Stimulated activated CD8-positive, alpha-beta memory T cell treated with anti-CD3 and anti-CD28 coated beads, Interleukin-4, amount 100 ng/mL, for 24 hours (primary cell): ENCODE data around the gene AUH.

ENCODE experiments used
- DNase-seq: peaks from one replicate; pipeline ENCODE4 v3.0.0-alpha.2; 2020; ENCODE audit warnings: low read depth

Gene AUH

DNA sequence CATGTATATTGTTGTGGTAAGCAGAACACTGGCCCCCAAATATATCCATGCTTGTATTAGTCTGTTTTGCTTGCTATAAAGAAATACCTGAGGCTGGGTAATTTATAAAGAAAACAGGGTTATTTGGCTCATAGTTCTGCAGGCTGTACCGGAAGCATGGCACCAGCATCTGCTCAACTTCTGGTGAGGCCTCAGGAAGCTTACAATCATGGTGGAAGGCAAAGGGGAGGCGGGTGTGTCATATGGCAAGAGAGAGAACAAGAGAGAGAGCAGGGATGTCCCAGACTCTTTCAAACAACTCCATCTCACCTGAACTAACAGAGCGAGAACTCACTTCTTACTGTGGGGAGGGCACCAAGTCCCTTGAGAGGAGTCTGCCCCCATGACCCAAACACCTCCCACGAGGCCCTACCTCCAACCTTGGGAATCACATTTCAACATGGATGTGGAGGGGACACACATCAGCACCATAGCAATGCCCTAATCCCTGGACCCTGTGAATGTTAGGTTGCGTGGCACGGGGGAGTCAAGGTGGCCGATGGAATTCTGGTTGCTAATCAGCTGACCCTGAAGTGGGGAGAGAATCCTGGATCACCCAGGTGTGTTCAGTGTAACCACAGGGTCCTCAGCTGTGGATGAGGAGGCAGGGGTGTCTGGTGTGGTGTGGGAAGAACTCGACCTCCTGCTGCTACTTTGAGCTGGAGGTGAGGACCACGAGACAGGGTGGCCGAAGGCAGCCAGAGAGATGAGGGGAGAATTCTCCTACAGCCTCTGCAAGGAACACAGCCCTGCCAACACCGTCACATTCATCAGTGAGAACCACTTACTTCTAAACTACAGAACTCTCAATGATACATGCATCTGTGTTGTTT, 172.8 kb downstream of the AUH start:
- DNase-seq, result no peak

GRCh38 chr9:91187965-91188344, 173.8 kb downstream of the AUH start:
- no peak for DNase-seq

DNA sequence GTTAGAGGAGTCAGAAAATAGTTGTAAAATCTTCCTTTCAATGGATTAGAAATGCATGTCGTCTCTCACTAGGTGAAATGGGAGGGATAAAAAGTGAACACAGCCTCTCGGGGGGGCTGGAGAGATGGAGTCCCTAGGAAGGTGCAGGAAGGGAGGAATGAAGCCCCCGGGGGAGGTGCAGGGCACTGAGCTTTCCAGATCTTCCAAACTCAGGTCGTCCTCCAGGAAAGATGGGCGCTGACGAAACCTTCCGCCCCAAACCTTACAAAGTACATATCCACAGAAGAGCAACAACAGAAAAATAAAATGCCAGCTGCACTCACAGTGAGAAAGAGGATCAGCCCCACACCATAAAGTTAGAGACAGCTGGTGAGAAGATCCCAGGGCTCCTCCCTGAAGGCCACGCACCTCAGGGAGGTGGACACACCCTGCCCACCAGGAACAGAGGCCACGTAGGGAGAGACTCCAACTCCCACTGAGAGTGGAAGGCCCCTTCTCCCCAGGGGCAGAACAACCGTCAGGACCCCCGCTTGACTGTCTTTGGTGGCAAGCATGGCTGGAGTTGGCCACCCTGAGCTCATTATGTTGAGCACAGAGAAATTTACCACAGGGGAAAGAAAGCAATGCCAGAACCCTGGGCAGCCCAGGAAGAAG, 174.3 kb downstream of the AUH start:
- DNase-seq, result no peak

- no peak for DNase-seq
Observed at GRCh38 chr9:91186632-91187108, 175.0 kb downstream of the AUH start.

DNA sequence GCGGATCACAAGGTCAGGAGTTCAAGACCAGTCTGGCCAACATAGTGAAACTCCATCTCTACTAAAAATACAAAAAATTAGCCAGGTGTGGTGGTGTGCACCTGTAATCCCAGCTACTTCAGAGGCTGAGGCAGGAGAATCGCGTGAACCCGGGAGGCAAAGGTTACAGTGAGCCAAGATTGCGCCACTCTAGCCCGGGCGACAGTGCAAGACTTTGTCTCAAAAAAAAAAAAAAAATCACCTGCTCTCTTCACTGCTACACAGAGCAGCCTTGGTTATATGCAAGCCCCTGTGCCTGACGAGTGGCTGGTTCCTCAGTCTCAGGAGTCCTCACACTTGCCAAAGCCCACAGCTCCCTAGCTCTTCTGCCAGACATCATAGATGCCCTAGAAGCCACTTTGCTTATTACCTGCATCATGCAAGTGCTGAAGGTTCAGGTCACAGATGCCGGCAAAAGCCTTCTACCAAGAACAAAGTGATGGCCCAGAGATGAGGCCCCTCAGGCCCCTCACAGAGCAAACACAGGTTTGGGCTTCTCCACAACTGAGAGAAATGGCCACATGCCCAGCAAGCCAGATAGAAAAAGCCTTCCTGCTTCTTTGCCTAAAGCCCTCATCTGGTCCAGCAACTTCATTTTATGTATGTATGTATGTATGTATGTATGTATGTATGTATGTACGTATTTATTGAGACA, 176.4 kb downstream of the AUH start:
- DNase-seq, result no peak

- DNase-seq, result no peak
Observed at GRCh38 chr9:91182429-91183225, 179.1 kb downstream of the AUH start.

DNA sequence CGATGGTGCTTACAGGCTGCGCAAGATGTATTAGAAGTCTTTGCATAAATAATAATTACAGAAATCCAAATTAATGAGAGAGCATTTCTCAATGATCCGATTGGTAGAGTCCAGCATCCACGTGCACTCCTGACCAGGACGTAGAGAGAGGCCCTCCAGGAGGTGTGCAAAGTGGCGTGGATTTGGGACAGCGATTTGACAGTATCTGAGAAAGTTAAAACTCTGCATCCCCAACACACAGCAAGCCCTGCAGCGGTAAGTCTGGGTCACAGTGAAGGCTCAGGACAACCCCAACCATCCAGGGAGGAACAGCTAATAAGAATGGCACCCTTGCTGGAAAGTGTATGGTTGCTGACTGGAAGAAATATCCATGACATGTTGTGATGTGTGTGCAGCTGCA, 180.2 kb downstream of the AUH start:
- no peak for DNase-seq

DNA sequence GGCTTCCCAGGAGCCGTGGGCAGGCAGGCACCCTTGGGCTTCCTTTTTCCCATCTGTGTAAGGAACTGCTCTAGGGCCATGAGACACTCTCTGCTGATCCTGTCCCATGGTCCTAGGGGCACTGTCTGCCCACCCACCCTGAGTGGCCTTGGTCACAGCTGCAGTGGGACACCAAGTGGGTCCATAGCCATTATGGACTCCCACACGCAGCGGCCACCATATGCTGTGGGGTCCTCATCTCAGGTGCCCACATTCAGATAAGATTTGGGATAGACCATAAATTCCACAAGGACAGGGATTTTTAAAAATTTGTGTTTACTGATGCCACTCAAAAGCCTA, 180.8 kb downstream of the AUH start:
- DNase-seq, result no peak

- DNase-seq, result no peak
Observed at GRCh38 chr9:91180240-91180929, 181.3 kb downstream of the AUH start.

- no peak for DNase-seq
Observed at GRCh38 chr9:91179237-91180138, 182.2 kb downstream of the AUH start.

- DNase-seq, result no peak
Observed at GRCh38 chr9:91178281-91179236, 183.2 kb downstream of the AUH start.

GRCh38 chr9:91177661-91178280, 183.9 kb downstream of the AUH start:
- DNase-seq, result no peak

DNA sequence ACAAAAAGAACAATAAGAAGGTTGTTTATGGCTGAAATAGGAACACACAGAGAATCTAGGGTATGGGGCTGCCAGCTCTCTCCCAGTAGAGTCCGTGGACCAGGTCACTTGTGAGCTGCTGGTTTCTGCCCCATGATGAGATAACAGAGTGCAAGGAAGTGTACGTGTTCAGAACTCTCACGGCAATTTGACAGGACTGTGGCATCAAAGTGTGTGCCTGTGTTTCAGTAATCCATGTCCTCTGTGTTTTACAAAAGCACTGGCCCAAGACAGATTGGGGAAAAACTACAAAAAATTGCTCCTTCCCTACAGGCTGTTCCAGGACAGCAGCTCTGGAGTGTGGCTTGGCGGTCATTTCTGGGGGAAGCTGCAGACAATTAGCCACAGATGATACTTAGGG, 184.6 kb downstream of the AUH start:
- DNase-seq, result no peak

GRCh38 chr9:91176426-91176825, 185.3 kb downstream of the AUH start:
- no peak for DNase-seq

DNA sequence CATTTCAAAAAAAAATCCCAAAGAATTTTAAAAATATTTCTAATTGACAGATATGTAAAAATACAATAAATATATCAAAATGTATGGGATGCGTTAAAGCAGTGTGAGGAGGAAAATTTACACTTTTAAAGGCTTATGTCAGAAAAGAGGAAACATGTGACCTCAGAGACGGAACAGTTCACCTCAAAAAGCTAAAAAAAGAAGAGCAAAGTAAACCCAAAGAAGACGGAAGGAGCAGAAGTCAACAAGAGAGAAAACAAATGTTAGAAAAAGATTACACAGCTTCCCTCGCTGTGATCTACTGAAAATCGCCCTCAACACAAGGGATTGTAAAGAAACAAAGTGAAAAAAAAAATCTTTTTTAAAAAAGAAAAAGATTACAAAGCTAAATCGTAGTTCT, 186.9 kb downstream of the AUH start:
- DNase-seq, result no peak

- no peak for DNase-seq
Observed at GRCh38 chr9:91172329-91172728, 189.4 kb downstream of the AUH start.

DNA sequence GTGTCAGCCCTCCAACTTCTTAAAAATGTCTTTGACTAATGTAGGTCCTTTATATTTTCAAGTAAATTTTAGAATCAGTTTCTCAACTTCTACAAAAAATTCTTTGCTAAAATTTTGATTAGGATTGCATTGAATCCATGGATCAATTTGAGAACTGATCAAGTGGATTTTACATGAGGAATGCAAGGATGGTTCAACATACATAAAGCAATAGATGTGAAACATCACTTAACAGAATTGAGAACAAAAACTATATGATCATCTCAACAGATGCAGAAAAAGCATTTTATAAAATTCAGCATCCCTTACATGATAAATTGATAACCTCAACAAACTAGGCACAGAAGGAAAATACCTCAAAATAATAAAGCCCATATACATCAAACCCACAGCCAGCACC, 190.8 kb downstream of the AUH start:
- DNase-seq, result no peak

- DNase-seq, result no peak
Observed at GRCh38 chr9:91166796-91167366, 194.8 kb downstream of the AUH start.
